IMR-90 (cell line): ENCODE data around the gene MTA3.

Experiments
- CEBPB ChIP-seq: IDR thresholded peaks from 2 replicates; pipeline ENCODE4 v1.6.1; 2012; ENCODE audit warnings: low read depth, low read length, improper control_type of control experiment
- MAFK ChIP-seq: IDR thresholded peaks from 2 replicates; pipeline ENCODE4 v1.6.1; 2012; ENCODE audit warnings: low read depth, low read length, improper control_type of control experiment
- MAZ ChIP-seq: IDR thresholded peaks from 2 replicates; pipeline ENCODE4 v1.6.1; 2012; ENCODE audit warnings: low read depth, mild to moderate bottlenecking, low read length, improper control_type of control experiment, moderate library complexity, borderline replicate concordance
- MXI1 ChIP-seq: IDR thresholded peaks from 2 replicates; pipeline ENCODE4 v1.6.1; 2012; ENCODE audit warnings: low read depth, mild to moderate bottlenecking, low read length, moderate library complexity, borderline replicate concordance
- POLR2A ChIP-seq: IDR thresholded peaks from 2 replicates; pipeline ENCODE4 v1.6.1; 2012; ENCODE audit warnings: mild to moderate bottlenecking, low read depth, low read length
- RCOR1 ChIP-seq: IDR thresholded peaks from 2 replicates; pipeline ENCODE4 v1.6.1; 2012; ENCODE audit warnings: mild to moderate bottlenecking, low read length, improper control_type of control experiment; ENCODE audit not compliant: insufficient replicate concordance
- TF ChIP-seq, protein P1 (sequence below): fragments of 150-350 bp; IDR thresholded peaks from 2 replicates; pipeline ENCODE4 v1.6.1; 2017; ENCODE audit warnings: mild to moderate bottlenecking, antibody characterized with exemption, low read length, low read depth
- TF ChIP-seq, protein P2 (sequence below): conservative IDR thresholded peaks from 2 replicates; pipeline ENCODE4 v1.5.1; 2012; ENCODE audit warnings: mild to moderate bottlenecking, low read depth, low read length, improper control_type of control experiment

DNA sequence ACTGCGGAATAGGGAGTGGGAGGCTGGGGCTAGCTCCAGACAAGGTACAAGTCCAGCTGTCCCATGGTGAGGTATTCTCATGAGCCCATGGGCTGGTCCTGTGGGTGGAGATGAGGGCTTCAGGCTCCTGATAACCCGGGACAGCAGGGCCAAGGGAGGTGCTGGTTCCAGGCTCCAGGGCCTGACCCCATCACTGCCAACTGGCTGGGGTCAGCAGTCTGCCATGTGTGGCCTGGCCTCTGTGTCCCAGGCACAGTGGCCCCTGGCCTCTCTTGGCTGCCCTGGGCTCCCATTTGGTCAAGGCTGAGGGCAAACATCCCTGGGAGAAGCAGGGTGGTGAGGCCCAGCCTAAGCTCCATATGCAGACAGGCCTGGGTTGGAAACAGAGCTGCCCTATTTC lies 196.5 kb downstream of the MTA3 start:
- TF ChIP-seq, protein P1, sequence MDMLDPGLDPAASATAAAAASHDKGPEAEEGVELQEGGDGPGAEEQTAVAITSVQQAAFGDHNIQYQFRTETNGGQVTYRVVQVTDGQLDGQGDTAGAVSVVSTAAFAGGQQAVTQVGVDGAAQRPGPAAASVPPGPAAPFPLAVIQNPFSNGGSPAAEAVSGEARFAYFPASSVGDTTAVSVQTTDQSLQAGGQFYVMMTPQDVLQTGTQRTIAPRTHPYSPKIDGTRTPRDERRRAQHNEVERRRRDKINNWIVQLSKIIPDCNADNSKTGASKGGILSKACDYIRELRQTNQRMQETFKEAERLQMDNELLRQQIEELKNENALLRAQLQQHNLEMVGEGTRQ = no peak
- TF ChIP-seq, protein P2, sequence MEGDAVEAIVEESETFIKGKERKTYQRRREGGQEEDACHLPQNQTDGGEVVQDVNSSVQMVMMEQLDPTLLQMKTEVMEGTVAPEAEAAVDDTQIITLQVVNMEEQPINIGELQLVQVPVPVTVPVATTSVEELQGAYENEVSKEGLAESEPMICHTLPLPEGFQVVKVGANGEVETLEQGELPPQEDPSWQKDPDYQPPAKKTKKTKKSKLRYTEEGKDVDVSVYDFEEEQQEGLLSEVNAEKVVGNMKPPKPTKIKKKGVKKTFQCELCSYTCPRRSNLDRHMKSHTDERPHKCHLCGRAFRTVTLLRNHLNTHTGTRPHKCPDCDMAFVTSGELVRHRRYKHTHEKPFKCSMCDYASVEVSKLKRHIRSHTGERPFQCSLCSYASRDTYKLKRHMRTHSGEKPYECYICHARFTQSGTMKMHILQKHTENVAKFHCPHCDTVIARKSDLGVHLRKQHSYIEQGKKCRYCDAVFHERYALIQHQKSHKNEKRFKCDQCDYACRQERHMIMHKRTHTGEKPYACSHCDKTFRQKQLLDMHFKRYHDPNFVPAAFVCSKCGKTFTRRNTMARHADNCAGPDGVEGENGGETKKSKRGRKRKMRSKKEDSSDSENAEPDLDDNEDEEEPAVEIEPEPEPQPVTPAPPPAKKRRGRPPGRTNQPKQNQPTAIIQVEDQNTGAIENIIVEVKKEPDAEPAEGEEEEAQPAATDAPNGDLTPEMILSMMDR = no peak
- TF ChIP-seq MAFK = no peak
- TF ChIP-seq MAZ = no peak
- TF ChIP-seq POLR2A = no peak
- TF ChIP-seq MXI1 = no peak
- TF ChIP-seq CEBPB = no peak
- no peak for TF ChIP-seq RCOR1
